HL-60/S4 (cell line): Measurements from ENCODE around the gene CACNA1A.

Source experiments
- in situ Hi-C: fragments of 300-500 bp; cut with MboI; formaldehyde crosslinking; loops from 2 replicates; pipeline ENCODE4 v1.14.3; 2022; ENCODE audit warnings: low sequenced_read_pairs

Gene CACNA1A

DNA sequence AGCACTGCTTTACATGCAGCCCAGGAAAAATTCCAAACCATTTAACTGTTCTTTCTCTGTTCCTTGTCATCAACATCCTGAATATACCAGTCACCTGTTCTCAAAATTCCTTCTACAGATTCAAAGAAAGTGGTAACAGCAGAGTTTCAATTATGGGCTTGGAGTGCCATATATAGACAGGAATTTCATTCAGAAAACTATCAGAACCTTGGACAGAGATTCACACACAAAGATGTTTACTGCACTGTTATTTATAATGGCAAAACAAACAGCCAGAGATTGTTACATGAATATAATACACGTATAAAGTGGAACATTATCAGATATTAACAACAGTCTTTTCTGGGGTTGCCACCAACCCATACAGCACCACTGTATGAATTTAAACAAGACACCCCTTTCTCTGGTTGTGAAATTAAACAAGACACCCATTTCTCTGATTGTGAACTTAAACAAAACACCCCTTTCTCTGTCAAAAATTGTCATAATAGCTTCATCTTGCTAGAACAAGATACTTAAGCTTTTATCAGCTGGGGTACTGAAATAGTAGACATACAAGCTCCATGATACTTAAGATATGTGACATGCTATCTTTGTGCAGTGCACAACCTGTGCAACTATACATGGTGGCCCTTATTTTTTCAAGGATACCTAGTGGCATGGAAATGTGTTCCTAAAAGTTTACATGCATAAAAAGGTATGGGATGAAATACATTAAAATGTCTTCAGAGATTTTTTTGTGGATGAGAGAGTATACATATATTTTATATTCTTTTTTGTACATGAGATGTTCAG lies 12.6 kb downstream of the CACNA1A start:
- in situ Hi-C loops: no loop called here

GRCh38 chr19:13492128-13492527 lies 14.2 kb downstream of the CACNA1A start:
- in situ Hi-C loops: no loop called here

DNA sequence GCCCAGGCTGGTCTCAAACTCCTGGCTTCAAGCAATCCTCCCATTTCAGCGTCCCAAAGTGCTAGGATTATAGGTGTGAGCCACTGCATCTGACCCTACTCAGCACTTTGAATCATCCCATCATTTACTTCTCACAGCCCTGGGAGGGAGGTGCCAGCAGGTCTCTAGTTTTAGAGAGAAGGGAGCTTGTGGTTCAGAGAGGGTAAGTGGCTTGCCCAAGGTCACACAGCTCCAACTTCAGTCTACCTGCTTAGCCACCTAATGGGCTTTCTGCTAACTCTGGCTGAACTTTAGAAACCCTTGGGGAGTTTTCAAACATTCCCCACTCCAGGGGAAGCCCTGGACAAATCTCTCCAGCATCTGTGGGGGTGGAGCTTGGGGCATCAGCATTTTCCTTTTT lies 18.3 kb downstream of the CACNA1A start:
- in situ Hi-C loops: no loop called here

GRCh38 chr19:13484166-13484565 lies 22.1 kb downstream of the CACNA1A start:
- in situ Hi-C loops: no loop called here

DNA sequence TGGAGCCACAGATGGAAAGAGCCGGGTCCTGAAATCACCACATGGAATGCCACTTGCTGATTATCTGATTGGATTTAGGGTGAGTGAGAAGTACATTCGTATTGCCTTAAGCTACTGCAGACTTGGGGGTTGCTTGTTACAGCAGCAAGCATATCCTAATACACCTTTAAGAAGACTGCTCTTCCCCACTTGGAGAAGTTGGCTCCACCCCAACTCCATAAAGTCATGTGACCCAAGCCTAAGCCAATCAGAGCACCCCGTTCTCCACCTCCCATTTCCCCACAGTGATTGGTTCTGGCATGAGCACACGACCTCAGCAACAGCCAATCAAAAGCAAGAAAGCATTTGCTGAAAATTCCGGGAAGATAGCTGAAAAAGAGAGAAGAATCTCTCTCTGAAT lies 23.1 kb downstream of the CACNA1A start:
- in situ Hi-C loops: no loop called here

DNA sequence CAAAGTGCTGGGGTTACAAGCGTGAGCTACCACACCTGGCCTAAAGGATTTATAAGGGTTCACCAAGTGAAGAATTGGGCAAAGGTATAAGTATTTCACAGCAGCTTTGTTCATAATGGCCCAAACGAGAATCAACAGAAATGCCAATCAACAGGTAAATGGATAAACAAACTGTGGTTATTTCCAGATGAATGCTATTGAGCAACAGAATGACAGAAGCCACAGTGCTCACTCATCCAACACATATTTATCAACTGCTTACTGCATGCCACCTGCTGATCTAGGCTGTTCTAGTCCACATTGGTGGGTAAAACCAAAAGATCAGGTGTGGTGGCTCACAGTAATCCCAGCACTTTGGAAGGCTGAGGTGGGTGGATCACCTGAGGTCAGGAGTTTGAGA lies 27.7 kb downstream of the CACNA1A start:
- in situ Hi-C loops: no loop called here

- in situ Hi-C loops: no loop called here
These were observed 30.2 kb downstream of the CACNA1A start for GRCh38 chr19:13476071-13476470.

DNA sequence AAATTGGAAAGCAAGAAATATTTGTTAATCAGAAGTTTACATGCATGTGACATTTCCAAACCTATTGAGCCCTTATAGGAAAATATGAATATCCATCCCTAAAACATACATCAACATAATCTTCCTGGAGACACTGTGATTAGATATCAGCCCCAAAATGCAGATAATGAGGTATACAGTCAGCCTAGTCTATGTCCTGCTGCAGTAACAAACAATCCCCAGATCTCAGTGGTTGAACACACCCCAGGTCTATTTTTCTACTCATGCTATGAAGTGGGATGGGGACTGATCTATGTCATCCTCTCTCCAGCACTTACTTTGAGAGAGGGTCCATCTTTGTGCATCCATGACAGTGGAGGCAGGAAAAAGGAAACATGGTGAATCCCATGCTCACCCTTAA lies 31.2 kb downstream of the CACNA1A start:
- in situ Hi-C loops: no loop called here

DNA sequence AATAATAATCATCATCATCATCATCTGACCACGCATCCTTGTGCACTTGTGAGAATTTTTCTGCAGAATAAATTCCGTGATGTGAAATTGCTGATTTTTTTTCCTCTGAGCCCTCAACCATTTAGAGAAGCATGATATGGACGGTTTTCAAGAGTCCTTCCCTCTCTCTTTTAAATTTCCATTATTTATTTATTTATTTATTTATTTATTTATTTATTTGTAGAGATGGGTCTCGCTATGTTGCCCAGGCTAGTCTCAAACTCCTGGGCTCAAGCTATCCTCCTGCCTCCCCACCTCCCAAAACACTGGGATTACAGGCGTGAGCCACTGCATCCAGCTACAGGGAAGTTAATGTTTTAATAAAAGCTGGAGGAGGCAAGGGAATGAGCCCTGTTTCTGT lies 39.6 kb downstream of the CACNA1A start:
- in situ Hi-C loops: no loop called here

DNA sequence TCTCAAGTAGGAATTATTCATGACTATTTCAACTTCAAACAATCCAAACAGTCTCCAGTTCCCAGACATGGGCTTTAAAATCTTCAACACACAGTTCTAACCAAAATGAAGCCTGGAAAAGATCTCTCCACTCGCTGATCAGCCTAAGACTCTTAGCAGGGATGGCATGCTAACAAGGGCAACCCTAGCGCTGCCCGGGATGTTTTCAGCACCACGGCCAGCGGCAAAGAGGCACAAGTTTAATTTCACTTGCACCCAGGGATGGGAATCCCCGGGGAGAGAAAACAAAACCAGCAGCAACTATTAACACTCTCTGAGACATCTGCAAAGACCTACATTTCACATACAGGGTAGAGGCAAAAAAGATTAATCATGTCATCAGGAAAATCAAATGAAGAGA lies 43.0 kb downstream of the CACNA1A start:
- in situ Hi-C loops: no loop called here

DNA sequence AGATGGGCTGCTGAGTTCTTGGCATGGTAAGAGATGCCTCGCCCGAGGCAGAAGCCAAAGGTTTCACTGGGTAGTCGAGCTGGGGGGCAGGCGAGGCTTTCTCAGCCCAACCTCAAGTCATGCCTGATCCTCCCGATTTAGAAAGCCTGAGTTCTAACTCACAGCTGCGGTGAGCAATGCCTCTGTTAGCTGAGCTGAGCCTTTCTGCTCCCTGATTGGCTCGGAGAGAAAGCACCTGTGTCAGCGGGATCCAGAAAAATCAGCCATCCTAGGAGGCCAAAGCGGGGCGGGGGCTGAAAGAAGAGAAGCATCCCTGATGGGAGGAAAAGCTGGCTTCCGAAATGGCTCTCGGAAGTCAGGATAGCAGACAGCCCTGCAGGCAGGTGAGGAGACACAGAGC lies 44.7 kb downstream of the CACNA1A start:
- in situ Hi-C loops: no loop called here

DNA sequence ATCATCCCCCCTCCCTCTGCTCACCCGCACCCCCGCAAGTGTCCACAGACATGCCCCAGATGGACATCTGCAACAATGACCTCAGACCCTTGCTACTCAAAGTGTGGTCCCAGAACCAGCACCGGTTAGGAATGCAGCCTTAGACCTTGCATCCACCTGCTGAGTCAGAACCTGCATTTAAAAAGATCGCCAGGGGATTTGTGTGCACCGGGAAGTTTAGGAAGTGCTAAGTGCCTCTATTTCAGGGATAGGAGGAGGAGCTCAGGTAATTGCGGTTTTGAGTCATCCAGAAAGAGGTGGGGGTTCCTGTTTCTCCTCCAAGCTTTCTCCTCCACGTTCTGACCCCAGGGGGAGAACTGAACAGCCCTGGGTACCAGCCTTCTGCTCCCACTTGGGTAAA lies 46.2 kb downstream of the CACNA1A start:
- in situ Hi-C loops: no loop called here

GRCh38 chr19:13459351-13459750 lies 46.9 kb downstream of the CACNA1A start:
- in situ Hi-C loops: no loop called here

- in situ Hi-C loops: no loop called here
These were observed 54.8 kb downstream of the CACNA1A start for GRCh38 chr19:13451434-13451995.

DNA sequence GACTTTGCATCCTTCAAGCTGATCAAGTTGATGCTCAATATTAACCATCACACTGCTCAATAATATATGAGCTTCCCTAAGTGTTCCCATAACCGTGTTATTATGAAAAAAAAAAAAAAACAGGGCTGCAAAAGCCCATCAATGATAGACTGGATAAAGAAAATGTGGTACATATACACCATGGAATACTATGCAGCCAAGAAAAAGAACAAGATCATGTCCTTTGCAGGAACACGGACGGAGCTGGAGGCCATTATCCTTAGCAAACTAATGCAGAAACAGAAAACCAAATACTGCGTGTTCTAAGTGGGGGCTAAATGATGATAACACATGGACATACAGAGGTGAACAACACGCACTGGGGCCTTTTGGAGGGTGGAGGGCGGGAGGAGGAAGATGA lies 58.3 kb downstream of the CACNA1A start:
- in situ Hi-C loops: no loop called here

DNA sequence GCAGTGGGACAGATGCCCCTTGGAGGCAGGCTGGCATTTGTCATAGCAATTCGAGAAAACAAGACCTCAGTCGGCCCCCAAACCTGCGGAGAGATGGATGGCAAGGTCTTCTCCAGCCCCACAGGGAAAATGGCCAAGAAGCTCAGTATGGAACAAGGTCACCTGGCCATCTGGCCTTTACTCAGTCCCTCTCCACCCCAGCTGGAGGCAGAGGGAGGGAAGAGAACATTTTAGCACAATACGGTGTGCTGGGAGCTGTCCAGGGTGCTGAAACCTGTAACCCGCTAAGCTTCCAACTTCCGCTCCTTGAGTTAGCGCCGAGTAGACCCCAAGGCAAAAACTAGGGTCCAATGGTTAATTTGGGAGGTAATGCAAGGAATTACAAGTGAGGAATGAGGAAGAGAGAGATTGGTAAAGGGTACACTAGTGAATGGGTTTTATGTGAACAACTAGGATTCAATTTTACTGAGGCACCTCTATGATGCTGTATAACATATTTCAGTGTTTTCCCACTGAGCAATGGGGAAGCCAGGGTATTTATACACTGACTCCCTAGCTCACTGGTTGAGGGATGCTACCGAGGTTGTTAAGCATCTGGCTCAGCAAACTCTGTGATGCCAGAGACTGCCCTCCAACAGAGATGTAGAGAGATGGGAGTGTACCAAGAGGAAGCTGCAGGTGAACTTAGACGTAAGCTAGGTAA lies 64.3 kb downstream of the CACNA1A start:
- in situ Hi-C loops: no loop called here

DNA sequence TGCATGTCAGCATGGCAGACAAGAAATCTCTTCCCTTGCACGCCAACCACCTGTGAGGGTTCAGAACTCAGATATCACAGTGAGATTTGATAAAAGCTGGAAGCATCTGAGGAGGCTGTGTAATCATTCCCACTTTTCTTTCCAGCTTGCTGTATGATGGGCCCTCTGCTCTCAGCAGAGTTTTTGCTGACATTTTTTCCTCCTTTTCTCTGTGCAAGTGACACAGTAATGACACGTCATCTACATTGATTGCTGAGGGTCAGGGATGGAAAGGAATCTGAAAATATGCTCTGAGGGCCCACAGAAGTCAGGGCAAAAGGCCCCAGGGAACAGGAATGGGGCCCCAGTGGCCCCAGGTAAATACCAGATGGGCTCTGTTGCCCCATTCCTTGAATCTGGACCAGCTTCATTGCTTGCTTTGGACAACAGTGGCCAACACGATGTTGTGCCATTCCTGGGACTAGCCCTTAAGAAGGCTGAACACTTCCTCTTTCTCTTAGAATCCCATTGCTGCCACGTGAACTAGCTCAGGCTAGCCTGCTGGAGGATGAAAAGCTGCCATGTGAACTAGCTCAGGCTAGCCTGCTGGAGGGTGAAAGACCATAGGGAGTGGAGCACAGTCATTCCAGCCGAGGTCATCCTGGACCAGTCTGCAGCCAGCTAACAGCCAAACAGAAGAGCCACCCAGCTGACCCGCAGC lies 68.2 kb downstream of the CACNA1A start:
- in situ Hi-C loops: no loop called here

DNA sequence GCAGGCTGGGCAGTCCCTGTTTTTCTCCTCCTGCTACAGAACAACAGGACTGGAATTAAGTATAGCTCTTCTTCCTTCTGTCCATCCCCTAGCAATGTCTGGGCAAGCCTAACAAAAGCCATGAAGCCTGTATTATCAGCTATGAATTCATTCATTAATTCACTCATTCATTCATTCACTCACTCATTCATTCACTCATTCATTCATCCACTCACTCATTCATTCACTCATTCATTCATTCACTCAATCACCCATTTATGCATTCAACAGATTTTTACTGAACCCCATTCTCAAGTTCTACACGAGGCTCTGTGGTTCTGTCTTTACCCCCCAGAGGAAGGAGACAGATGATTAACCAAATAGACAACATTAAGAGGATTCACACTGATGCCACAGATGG lies 69.9 kb downstream of the CACNA1A start:
- in situ Hi-C loops: no loop called here

GRCh38 chr19:13430790-13431582 lies 75.3 kb downstream of the CACNA1A start:
- in situ Hi-C loops: no loop called here

GRCh38 chr19:13429563-13429962 lies 76.7 kb downstream of the CACNA1A start:
- in situ Hi-C loops: no loop called here

GRCh38 chr19:13428352-13428751 lies 77.9 kb downstream of the CACNA1A start:
- in situ Hi-C loops: no loop called here
